Ectodermal cell (in vitro differentiated cells): ENCODE measurements around the gene TMEM266.

Experiments used
- H3K27ac ChIP-seq: 2 replicates; pipeline ENCODE4 v1.7.0; 2013; ENCODE audit warnings: mild to moderate bottlenecking, low read depth, low read length; ENCODE audit not compliant: insufficient read depth, poor library complexity, severe bottlenecking
- H3K27me3 ChIP-seq: 2 replicates; pipeline ENCODE4 v1.7.0; 2013; ENCODE audit warnings: mild to moderate bottlenecking, low read length; ENCODE audit not compliant: insufficient read depth, control insufficient read depth, poor library complexity, severe bottlenecking
- H3K36me3 ChIP-seq: one replicate; pipeline ENCODE4 v1.7.0; 2013; ENCODE audit warnings: low read length; ENCODE audit not compliant: control insufficient read depth, insufficient read depth
- H3K4me1 ChIP-seq: one replicate; pipeline ENCODE4 v1.7.0; 2013; ENCODE audit warnings: low read length; ENCODE audit not compliant: control insufficient read depth, insufficient read depth
- H3K4me3 ChIP-seq: 2 replicates; pipeline ENCODE4 v1.7.0; 2013; ENCODE audit warnings: low read depth, low read length, control low read depth; ENCODE audit not compliant: insufficient read depth
- H3K9me3 ChIP-seq: 2 replicates; pipeline ENCODE4 v1.7.0; 2013; ENCODE audit warnings: mild to moderate bottlenecking, low read length, moderate library complexity; ENCODE audit not compliant: control insufficient read depth
- WGBS, 2 experiments: methylation state at CpG; one replicate each; pipeline ENCODE4 v1.1.7; 2013; ENCODE audit warnings: missing lambda C conversion rate in 2 of 2; 5-methylcytosine and 5-hydroxymethylcytosine counted together

Gene TMEM266

GRCh38 chr15:76147906-76148570 lies 88.3 kb downstream of the TMEM266 start:
- Histone ChIP-seq H3K9me3 (no peaks in the 10 kb centered on the region), H3K27me3 (no peaks in the 10 kb centered on the region), H3K36me3 (no peaks in the 10 kb centered on the region), H3K27ac (no peak overlapping the region), H3K4me3 (no peak overlapping the region), H3K4me1 (no peaks in the 10 kb centered on the region)
- WGBS, 2 experiments = 24 to 28% methylated on average over 21 of the region's 21 CpGs

GRCh38 chr15:76149291-76149915 lies 89.6 kb downstream of the TMEM266 start:
- 87 to 92% methylated on average over 3 to 4 of the region's 4 CpGs for WGBS, 2 experiments
- H3K27ac ChIP-seq = no peak overlapping the region
- no peaks in the 10 kb centered on the region for H3K27me3 ChIP-seq
- no peaks in the 10 kb centered on the region for H3K36me3 ChIP-seq
- no peaks in the 10 kb centered on the region for H3K9me3 ChIP-seq
- H3K4me1 ChIP-seq = no peaks in the 10 kb centered on the region
- H3K4me3 ChIP-seq = no peak overlapping the region

GRCh38 chr15:76150513-76150912 lies 90.7 kb downstream of the TMEM266 start:
- no peak overlapping the region for H3K4me3 ChIP-seq
- no peak overlapping the region for H3K27ac ChIP-seq
- H3K36me3 ChIP-seq = no peaks in the 10 kb centered on the region
- no peaks in the 10 kb centered on the region for H3K4me1 ChIP-seq
- H3K9me3 ChIP-seq = no peaks in the 10 kb centered on the region
- WGBS, 2 experiments = 82 to 91% methylated on average over 5 to 7 of the region's 7 CpGs
- H3K27me3 ChIP-seq = no peaks in the 10 kb centered on the region

- Histone ChIP-seq H3K9me3 (no peaks in the 10 kb centered on the region), H3K4me3 (no peak overlapping the region), H3K27ac (no peak overlapping the region), H3K4me1 (no peaks in the 10 kb centered on the region), H3K27me3 (no peaks in the 10 kb centered on the region), H3K36me3 (no peaks in the 10 kb centered on the region)
- 24 to 27% methylated on average over 9 of the region's 9 CpGs for WGBS, 2 experiments
Observed at GRCh38 chr15:76150971-76151598, 91.3 kb downstream of the TMEM266 start.

GRCh38 chr15:76151599-76151974 lies 91.8 kb downstream of the TMEM266 start:
- Histone ChIP-seq H3K4me1 (no peaks in the 10 kb centered on the region), H3K27ac (no peak overlapping the region), H3K4me3 (no peak overlapping the region), H3K36me3 (no peaks in the 10 kb centered on the region), H3K27me3 (no peaks in the 10 kb centered on the region), H3K9me3 (no peaks in the 10 kb centered on the region)
- WGBS, 2 experiments = 79 to 82% methylated on average over 8 of the region's 8 CpGs

- no peak overlapping the region for H3K27ac ChIP-seq
- 86 to 88% methylated on average over 7 of the region's 7 CpGs for WGBS, 2 experiments
- no peaks in the 10 kb centered on the region for H3K36me3 ChIP-seq
- H3K4me1 ChIP-seq = no peaks in the 10 kb centered on the region
- no peaks in the 10 kb centered on the region for H3K27me3 ChIP-seq
- no peaks in the 10 kb centered on the region for H3K9me3 ChIP-seq
- no peak overlapping the region for H3K4me3 ChIP-seq
Observed at GRCh38 chr15:76152197-76152596, 92.4 kb downstream of the TMEM266 start.

GRCh38 chr15:76153241-76154197 lies 93.7 kb downstream of the TMEM266 start:
- Histone ChIP-seq H3K4me1 (no peaks in the 10 kb centered on the region), H3K27me3 (no peaks in the 10 kb centered on the region), H3K4me3 (no peak overlapping the region), H3K36me3 (no peaks in the 10 kb centered on the region), H3K27ac (no peak overlapping the region), H3K9me3 (no peaks in the 10 kb centered on the region)
- WGBS, 2 experiments = 87% methylated on average over 24 of the region's 24 CpGs

GRCh38 chr15:76155731-76156130 lies 95.9 kb downstream of the TMEM266 start:
- no peaks in the 10 kb centered on the region for H3K9me3 ChIP-seq
- WGBS, 2 experiments = 93 to 95% methylated on average over 7 of the region's 7 CpGs
- no peaks in the 10 kb centered on the region for H3K27me3 ChIP-seq
- no peaks in the 10 kb centered on the region for H3K36me3 ChIP-seq
- no peak overlapping the region for H3K27ac ChIP-seq
- no peak overlapping the region for H3K4me3 ChIP-seq
- H3K4me1 ChIP-seq = no peaks in the 10 kb centered on the region

GRCh38 chr15:76158226-76158625 lies 98.4 kb downstream of the TMEM266 start:
- Histone ChIP-seq H3K27ac (no peak overlapping the region), H3K36me3 (no peaks in the 10 kb centered on the region), H3K4me3 (no peak overlapping the region), H3K9me3 (no peaks in the 10 kb centered on the region), H3K4me1 (peaks cover 6% of the 10 kb centered on the region), H3K27me3 (no peaks in the 10 kb centered on the region)
- WGBS, 2 experiments = 95 to 96% methylated on average over 10 of the region's 10 CpGs

- Histone ChIP-seq H3K27me3 (no peaks in the 10 kb centered on the region), H3K4me1 (peaks cover 6% of the 10 kb centered on the region), H3K9me3 (no peaks in the 10 kb centered on the region), H3K36me3 (no peaks in the 10 kb centered on the region), H3K27ac (no peak overlapping the region), H3K4me3 (no peak overlapping the region)
- 91 to 95% methylated on average over 5 of the region's 5 CpGs for WGBS, 2 experiments
Observed at GRCh38 chr15:76158815-76159214, 99.0 kb downstream of the TMEM266 start.
